ENCODE measurements around the gene MLLT6. TPM values are rescaled to one million over a fixed set of nuclear protein-coding genes. Genes with fewer than 3 reads are reported as not detected.

MLLT6 gene
- polyA plus RNA-seq, 3 donors, result 0.72 to 55.4 (median 0.82) TPM

- no peaks in the 10 kb centered on the region for H3K4me1 ChIP-seq (ENCODE audit: control insufficient read depth in 1 of 2, insufficient read depth in 2 of 2, low read length in 2 of 2)
These were observed 33.1 kb downstream of the MLLT6 start for GRCh38 chr17:38738007-38738662.

GRCh38 chr17:38738686-38739085 is 33.6 kb downstream of the MLLT6 start:
- TF ChIP-seq CTCF (IDR thresholded peaks at IDR 0.05), result no peak
- Histone ChIP-seq H3K4me2 (replicated peaks; ENCODE audit: extremely low read depth, low read length, poor library complexity, severe bottlenecking) (no peak overlapping the region), H4K20me1 (ENCODE audit: insufficient read depth, low read length) (peaks cover 10% of the 10 kb centered on the region), H3K9me3 (replicated peaks in 1 of 2; ENCODE audit: control insufficient read depth in 1 of 2, insufficient read depth in 1 of 2, low read length in 2 of 2) (no peaks in the 10 kb centered on the region), H3K4me1 (ENCODE audit: control insufficient read depth in 1 of 2, insufficient read depth in 2 of 2, low read length in 2 of 2) (no peaks in the 10 kb centered on the region), H3K4me3 (replicated peaks in 1 of 3; ENCODE audit: low read depth in 2 of 3, low read length in 3 of 3) (no peak overlapping the region), H3K36me3 (replicated peaks in 1 of 2; ENCODE audit: control insufficient read depth in 1 of 2, insufficient read depth in 2 of 2, low read length in 2 of 2) (peaks cover 0 to 8% of the 10 kb centered on the region in 2 donors), H3K79me2 (ENCODE audit: insufficient read depth, low read length) (no peaks in the 10 kb centered on the region), H2AFZ (ENCODE audit: insufficient read depth, low read depth, low read length, poor library complexity, severe bottlenecking) (no peak overlapping the region), H3K9ac (ENCODE audit: insufficient read depth, low read length, poor library complexity, severe bottlenecking) (no peak overlapping the region), H3K27me3 (ENCODE audit: control insufficient read depth in 2 of 2, insufficient read depth in 2 of 2, low read length in 2 of 2) (peaks cover 0 to 4% of the 10 kb centered on the region in 2 donors), H3K27ac (ENCODE audit: low read depth in 1 of 2, low read length in 2 of 2) (no peak overlapping the region)
- peaks cover 28 to 39% (median 29%) of the 10 kb centered on the region in 3 donors for H3K27me3 Mint-ChIP-seq (ENCODE audit: low read depth in 3 of 3)
- peak overlapping the region in 1 of 7 donors; percentile 23 for H3K27ac Mint-ChIP-seq
- no peaks in the 10 kb centered on the region for H3K9me3 Mint-ChIP-seq
- peaks cover 2% of the 10 kb centered on the region for H3K4me1 Mint-ChIP-seq
- 95% methylated on average over 13 of the region's 16 CpGs for WGBS (ENCODE audit: insufficient coverage)
- intact Hi-C loops (cut with micrococcal nuclease), result no loop called here
- no peak for DNase-seq
- H3K4me3 Mint-ChIP-seq, result no peak overlapping the region
- H3K36me3 Mint-ChIP-seq, result peaks cover under 1 to 7% of the 10 kb centered on the region in 2 donors

More at GRCh38 chr17:38738007-38738662, 33.1 kb downstream of the MLLT6 start:
- H3K9me3 Mint-ChIP-seq, result no peaks in the 10 kb centered on the region
- H3K4me1 Mint-ChIP-seq, result peaks cover 4% of the 10 kb centered on the region
- H3K27me3 Mint-ChIP-seq (ENCODE audit: low read depth in 3 of 3), result peaks cover 25 to 33% (median 28%) of the 10 kb centered on the region in 3 donors
- WGBS (ENCODE audit: insufficient coverage), result 88% methylated on average over 11 of the region's 14 CpGs
- no peak overlapping the region for H3K27ac ChIP-seq (ENCODE audit: low read depth in 1 of 2, low read length in 2 of 2)
- H3K36me3 Mint-ChIP-seq, result peaks cover 5 to 12% of the 10 kb centered on the region in 2 donors
- H3K9ac ChIP-seq (ENCODE audit: insufficient read depth, low read length, poor library complexity, severe bottlenecking), result no peak overlapping the region
- H3K9me3 ChIP-seq (replicated peaks in 1 of 2; ENCODE audit: control insufficient read depth in 1 of 2, insufficient read depth in 1 of 2, low read length in 2 of 2), result no peaks in the 10 kb centered on the region
- peaks cover 2 to 10% of the 10 kb centered on the region in 2 donors for H3K36me3 ChIP-seq (replicated peaks in 1 of 2; ENCODE audit: control insufficient read depth in 1 of 2, insufficient read depth in 2 of 2, low read length in 2 of 2)
- H4K20me1 ChIP-seq (ENCODE audit: insufficient read depth, low read length), result peaks cover 10% of the 10 kb centered on the region
- intact Hi-C loops (cut with micrococcal nuclease), result no loop called here
- H3K4me3 Mint-ChIP-seq, result no peak overlapping the region
- H3K79me2 ChIP-seq (ENCODE audit: insufficient read depth, low read length), result no peaks in the 10 kb centered on the region
- no peak overlapping the region for H2AFZ ChIP-seq (ENCODE audit: insufficient read depth, low read depth, low read length, poor library complexity, severe bottlenecking)
- no peak overlapping the region for H3K4me3 ChIP-seq (replicated peaks in 1 of 3; ENCODE audit: low read depth in 2 of 3, low read length in 3 of 3)
- peaks cover 0 to 4% of the 10 kb centered on the region in 2 donors for H3K27me3 ChIP-seq (ENCODE audit: control insufficient read depth in 2 of 2, insufficient read depth in 2 of 2, low read length in 2 of 2)
- no peak overlapping the region for H3K4me2 ChIP-seq (replicated peaks; ENCODE audit: extremely low read depth, low read length, poor library complexity, severe bottlenecking)
- no peak for DNase-seq
- no peak overlapping the region for H3K27ac Mint-ChIP-seq
- no peak for TF ChIP-seq CTCF (IDR thresholded peaks at IDR 0.05)
